Chondrocyte (in vitro differentiated cells): ENCODE results near the gene PRKAG2. TPM values are rescaled to one million over a fixed set of nuclear protein-coding genes. Genes with fewer than 3 reads are reported as not detected.

Experiments
- DNase-seq: peaks from one replicate; pipeline ENCODE4 v3.0.0; 2021; ENCODE audit warnings: mixed read lengths, low spot score
- H3K27ac Mint-ChIP-seq: one replicate; pipeline ENCODE4 v1.8.0; 2021; ENCODE audit warnings: mild to moderate bottlenecking, moderate library complexity, mixed read lengths; ENCODE audit not compliant: unreplicated experiment
- H3K27me3 Mint-ChIP-seq: 2 replicates; pipeline ENCODE4 v1.8.0; 2021; ENCODE audit warnings: low read depth, mixed read lengths
- H3K36me3 Mint-ChIP-seq: 2 replicates; pipeline ENCODE4 v1.8.0; 2021; ENCODE audit warnings: low read depth, mixed read lengths
- H3K4me1 Mint-ChIP-seq: 2 replicates; pipeline ENCODE4 v1.8.0; 2021; ENCODE audit warnings: low read depth, mild to moderate bottlenecking, mixed read lengths
- H3K4me3 Mint-ChIP-seq: one replicate; pipeline ENCODE4 v1.8.0; 2021; ENCODE audit warnings: mild to moderate bottlenecking, moderate library complexity, mixed read lengths; ENCODE audit not compliant: unreplicated experiment
- H3K9me3 Mint-ChIP-seq: 2 replicates; pipeline ENCODE4 v1.8.0; 2021; ENCODE audit warnings: low read depth, mixed read lengths
- CTCF ChIP-seq: fragments of 200-600 bp; sonication (generic); IDR thresholded peaks from 2 replicates; pipeline ENCODE4 v1.5.0; 2021; ENCODE audit warnings: antibody characterized with exemption, mild to moderate bottlenecking, moderate library complexity
- total RNA-seq: library from RNA; stranded (reverse); gene quantifications from 3 replicates; pipeline ENCODE4 v1.2.1, GENCODE V29; 2021

Gene PRKAG2
- total RNA-seq, 1 donor from 2014 or later: 35.4 TPM

GRCh38 chr7:151863386-151864079, 13.4 kb downstream of the PRKAG2 start:
- Mint-ChIP-seq H3K27ac (no peak overlapping the region), H3K4me1 (no peaks in the 10 kb centered on the region), H3K36me3 (no peaks in the 10 kb centered on the region), H3K27me3 (peaks cover 10% of the 10 kb centered on the region), H3K4me3 (no peak overlapping the region), H3K9me3 (no peaks in the 10 kb centered on the region)
- no peak for DNase-seq
- no peak for TF ChIP-seq CTCF

- Mint-ChIP-seq H3K4me1 (no peaks in the 10 kb centered on the region), H3K9me3 (no peaks in the 10 kb centered on the region), H3K36me3 (no peaks in the 10 kb centered on the region), H3K27me3 (peaks cover 8% of the 10 kb centered on the region), H3K4me3 (no peak overlapping the region), H3K27ac (no peak overlapping the region)
- DNase-seq: no peak
- TF ChIP-seq CTCF: no peak
Measured at GRCh38 chr7:151862606-151863381, 14.1 kb downstream of the PRKAG2 start.

- no peaks in the 10 kb centered on the region for H3K36me3 Mint-ChIP-seq
Measured at GRCh38 chr7:151861881-151862280, 15.0 kb downstream of the PRKAG2 start.

GRCh38 chr7:151860771-151861170, 16.1 kb downstream of the PRKAG2 start:
- H3K4me3 Mint-ChIP-seq: no peak overlapping the region

More at GRCh38 chr7:151861881-151862280, 15.0 kb downstream of the PRKAG2 start:
- no peak overlapping the region for H3K27ac Mint-ChIP-seq
- no peaks in the 10 kb centered on the region for H3K9me3 Mint-ChIP-seq
- peaks cover 16% of the 10 kb centered on the region for H3K27me3 Mint-ChIP-seq
- no peak for TF ChIP-seq CTCF
- no peaks in the 10 kb centered on the region for H3K4me1 Mint-ChIP-seq
- peak; percentile 79 for DNase-seq
- H3K4me3 Mint-ChIP-seq: no peak overlapping the region

More at GRCh38 chr7:151860771-151861170, 16.1 kb downstream of the PRKAG2 start:
- Mint-ChIP-seq H3K27me3 (peaks cover 22% of the 10 kb centered on the region), H3K4me1 (no peaks in the 10 kb centered on the region), H3K27ac (no peak overlapping the region), H3K36me3 (no peaks in the 10 kb centered on the region), H3K9me3 (no peaks in the 10 kb centered on the region)
- DNase-seq: peak; percentile 38
- TF ChIP-seq CTCF: no peak
